Cardiac muscle cell (in vitro differentiated cells and primary cell): ENCODE results near the gene ADGRL4. TPM values are rescaled to one million over a fixed set of nuclear protein-coding genes. Genes with fewer than 3 reads are reported as not detected.
A peak's percentile ranks its signal among the peaks of the same experiment; 100 is the strongest.

ENCODE experiments used
- DNase-seq, 2 donors: peaks; one replicate each; pipeline versions ENCODE4 v3.0.0 to v3.0.0-alpha.2; 2010 to 2017; ENCODE audit warnings: low read depth in 1 of 2, low spot score in 1 of 2
- H3K27ac ChIP-seq: fragments of 200-600 bp; sonication (generic); 2 replicates; pipeline ENCODE4 v1.5.1; 2016
- H3K27me3 ChIP-seq: fragments of 200-600 bp; sonication (generic); 2 replicates; pipeline ENCODE4 v1.6.0; 2016; ENCODE audit warnings: control low read depth
- H3K36me3 ChIP-seq: fragments of 200-600 bp; sonication (generic); 2 replicates; pipeline ENCODE4 v1.5.1; 2016; ENCODE audit warnings: control low read depth
- H3K4me1 ChIP-seq: fragments of 200-600 bp; sonication (generic); 2 replicates; pipeline ENCODE4 v1.8.1; 2017; ENCODE audit warnings: low read depth, mild to moderate bottlenecking, mixed run types
- H3K4me3 ChIP-seq: fragments of 200-600 bp; sonication (generic); 2 replicates; pipeline ENCODE4 v1.5.1; 2016; ENCODE audit warnings: mild to moderate bottlenecking
- H3K9me3 ChIP-seq: fragments of 200-600 bp; sonication (generic); 2 replicates; pipeline ENCODE4 v1.5.1; 2017; ENCODE audit warnings: low read depth, mild to moderate bottlenecking, control low read depth
- CTCF ChIP-seq: IDR thresholded peaks from 2 replicates; pipeline ENCODE4 v1.5.1; 2012; ENCODE audit warnings: low read depth, mild to moderate bottlenecking, low read length
- polyA plus RNA-seq: library from polyadenylated mRNA; unstranded; fragments of >200 nt; fragmentation: Nextera tagmentation; extraction: Ambion mirVana; gene quantifications from 2 replicates; pipeline ENCODE4 v1.2.1, GENCODE V29; 2016
- total RNA-seq: library from RNA; depleted of rRNA; stranded (reverse); fragments of >200 nt; gene quantifications from 2 replicates; pipeline ENCODE4 v1.2.3, GENCODE V29; 2016

ADGRL4 gene
- 0.07 and 0.12 TPM in 2 replicates for total RNA-seq
- polyA plus RNA-seq, result 0.78 and 1.6 TPM in 2 replicates

DNA sequence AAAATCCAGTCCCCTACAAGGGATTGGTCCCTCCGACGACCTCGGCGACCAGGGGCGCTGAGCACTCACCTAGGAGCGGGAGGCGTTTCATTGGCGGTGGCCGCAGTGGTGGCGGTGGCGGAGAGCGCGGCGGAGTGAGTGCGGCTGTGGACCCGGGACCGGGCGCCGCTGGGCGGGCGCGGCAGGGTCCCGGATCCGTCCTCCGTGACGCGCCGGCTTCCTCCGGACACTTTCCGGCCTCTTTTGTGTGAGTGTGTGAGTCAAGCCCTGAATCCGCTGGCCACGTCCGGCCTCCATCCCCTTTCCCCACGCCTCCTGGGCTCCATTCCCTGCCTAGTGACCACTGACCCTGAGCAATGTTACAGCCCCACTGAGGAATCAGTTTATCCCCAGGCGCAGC lies at the start of gene ADGRL4:
Gene ADGRL4 (minus strand): TSS at position 167 of the 400 bp plus-strand sequence. CDS start 76 bp downstream, at position 91.
- no peaks in the 10 kb centered on the region for H3K36me3 ChIP-seq
- DNase-seq, result peak; percentile 31 to 82
- no peaks in the 10 kb centered on the region for H3K9me3 ChIP-seq
- TF ChIP-seq CTCF, result no peak
- H3K4me3 ChIP-seq, result peak within 1 kb of the TSS; percentile 8
- no peak within 1 kb of the TSS for H3K27ac ChIP-seq
- H3K4me1 ChIP-seq, result peaks cover 3% of the 10 kb centered on the region
- H3K27me3 ChIP-seq, result peaks cover 10% of the 10 kb centered on the region

- H3K27ac ChIP-seq, result no peak overlapping the region
- TF ChIP-seq CTCF, result no peak
Measured at GRCh38 chr1:79055856-79056255, 49.3 kb upstream of the ADGRL4 start.

GRCh38 chr1:79052829-79053449 lies 46.4 kb upstream of the ADGRL4 start:
- Histone ChIP-seq H3K4me1 (no peaks in the 10 kb centered on the region), H3K36me3 (no peaks in the 10 kb centered on the region), H3K27me3 (no peaks in the 10 kb centered on the region), H3K9me3 (no peaks in the 10 kb centered on the region), H3K4me3 (no peak overlapping the region), H3K27ac (no peak overlapping the region)
- no peak for DNase-seq
- TF ChIP-seq CTCF, result no peak

More at GRCh38 chr1:79055856-79056255, 49.3 kb upstream of the ADGRL4 start:
- no peaks in the 10 kb centered on the region for H3K9me3 ChIP-seq
- no peaks in the 10 kb centered on the region for H3K36me3 ChIP-seq
- DNase-seq, result no peak
- no peaks in the 10 kb centered on the region for H3K27me3 ChIP-seq
- H3K4me3 ChIP-seq, result no peak overlapping the region
- no peaks in the 10 kb centered on the region for H3K4me1 ChIP-seq

GRCh38 chr1:79044974-79045650 lies 38.6 kb upstream of the ADGRL4 start:
- DNase-seq, result peak; percentile 13 to 77
- H3K4me3 ChIP-seq, result no peak overlapping the region
- H3K27ac ChIP-seq, result no peak overlapping the region
- H3K27me3 ChIP-seq, result no peaks in the 10 kb centered on the region
- no peaks in the 10 kb centered on the region for H3K9me3 ChIP-seq
- H3K36me3 ChIP-seq, result no peaks in the 10 kb centered on the region
- no peak for TF ChIP-seq CTCF
- no peaks in the 10 kb centered on the region for H3K4me1 ChIP-seq

DNA sequence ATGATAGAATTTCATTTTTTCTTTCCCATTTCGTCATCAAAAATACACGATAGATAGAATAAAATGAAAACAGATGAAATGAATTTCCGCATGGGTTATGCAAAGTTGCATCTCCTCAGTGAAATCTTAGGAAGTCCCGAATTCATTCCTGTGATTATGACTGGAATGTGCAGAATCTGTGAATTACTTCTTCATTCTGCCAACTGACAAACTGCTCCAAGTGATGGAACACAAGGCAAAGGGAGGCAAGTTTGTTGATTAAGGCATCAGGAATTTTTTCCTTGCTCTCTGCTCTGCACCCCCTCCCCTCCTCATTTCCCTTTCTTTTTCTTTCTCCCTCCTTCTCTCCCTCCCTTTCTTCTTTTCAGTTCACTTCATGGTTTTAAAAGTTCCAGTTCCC lies 37.0 kb upstream of the ADGRL4 start:
- H3K36me3 ChIP-seq, result no peaks in the 10 kb centered on the region
- no peaks in the 10 kb centered on the region for H3K9me3 ChIP-seq
- peak in 1 of 2 donors; percentile 83 for DNase-seq
- H3K4me3 ChIP-seq, result no peak overlapping the region
- no peak for TF ChIP-seq CTCF
- no peaks in the 10 kb centered on the region for H3K27me3 ChIP-seq
- no peak overlapping the region for H3K27ac ChIP-seq
- H3K4me1 ChIP-seq, result no peaks in the 10 kb centered on the region
